GM23338 (cell line): ENCODE measurements around the gene AGFG1. TPM values are rescaled to one million over a fixed set of nuclear protein-coding genes. Genes with fewer than 3 reads are reported as not detected.
"Not testable (repeated sequence)": the region's sequence is repeated elsewhere in the genome, so short reads cannot be mapped to it uniquely, and the experiment has no call there.

Experiments used
- ATAC-seq: fragments of 200-7000 bp; cut with Tn5 transposase; 3 replicates; pipeline ENCODE4 v1.9.1; 2020
- DNase-seq: peaks from one replicate; pipeline ENCODE4 v3.0.0-alpha.2; 2015; ENCODE audit warnings: low spot score
- H2AFZ ChIP-seq: fragments of 200-600 bp; sonication (generic); 2 replicates; pipeline ENCODE4 v1.8.0; 2016; ENCODE audit warnings: antibody characterized with exemption, mild to moderate bottlenecking, moderate library complexity
- H3F3A ChIP-seq: fragments of 200-600 bp; sonication (generic); replicated peaks from 2 replicates; pipeline ENCODE4 v1.8.0; 2017; ENCODE audit warnings: antibody characterized with exemption, mixed run types, low read depth
- H3K27ac ChIP-seq: fragments of 200-600 bp; sonication (generic); 2 replicates; pipeline ENCODE4 v1.6.1; 2016; ENCODE audit warnings: low read depth
- H3K27me3 ChIP-seq: fragments of 200-600 bp; sonication (generic); 2 replicates; pipeline ENCODE4 v1.8.0; 2016; ENCODE audit warnings: mild to moderate bottlenecking, mixed run types, moderate library complexity; ENCODE audit not compliant: insufficient read depth
- H3K36me3 ChIP-seq: fragments of 200-600 bp; sonication (generic); 2 replicates; pipeline ENCODE4 v1.8.0; 2016; ENCODE audit warnings: mild to moderate bottlenecking; ENCODE audit not compliant: insufficient read depth
- H3K4me1 ChIP-seq: fragments of 200-600 bp; sonication (generic); 2 replicates; pipeline ENCODE4 v1.8.0; 2016; ENCODE audit warnings: mild to moderate bottlenecking, moderate library complexity; ENCODE audit not compliant: insufficient read depth
- H3K4me2 ChIP-seq: fragments of 200-600 bp; sonication (generic); 2 replicates; pipeline ENCODE4 v1.7.1; 2017; ENCODE audit warnings: mixed run types
- H3K4me3 ChIP-seq: fragments of 200-600 bp; sonication (generic); 2 replicates; pipeline ENCODE4 v1.6.1; 2016; ENCODE audit warnings: mixed run types
- H3K79me2 ChIP-seq: fragments of 200-600 bp; sonication (generic); replicated peaks from 2 replicates; pipeline ENCODE4 v1.8.0; 2017; ENCODE audit warnings: mild to moderate bottlenecking; ENCODE audit not compliant: insufficient read depth
- H3K9me2 ChIP-seq: fragments of 200-600 bp; sonication (generic); 2 replicates; pipeline ENCODE4 v1.8.0; 2017; ENCODE audit not compliant: insufficient read depth
- H4K20me1 ChIP-seq: fragments of 200-600 bp; sonication (generic); replicated peaks from 2 replicates; pipeline ENCODE4 v1.8.0; 2017; ENCODE audit warnings: mild to moderate bottlenecking; ENCODE audit not compliant: insufficient read depth
- H3K27ac Mint-ChIP-seq: 2 replicates; pipeline ENCODE4 v1.8.0; 2020; ENCODE audit warnings: inconsistent platforms, mild to moderate bottlenecking, moderate library complexity, mixed read lengths
- H3K27me3 Mint-ChIP-seq: 3 replicates; pipeline ENCODE4 v1.8.0; 2022; ENCODE audit warnings: low read depth, mild to moderate bottlenecking, moderate library complexity, mixed read lengths, inconsistent platforms; ENCODE audit not compliant: insufficient read depth, poor library complexity
- H3K36me3 Mint-ChIP-seq: 3 replicates; pipeline ENCODE4 v1.8.0; 2021; ENCODE audit warnings: low read depth, mild to moderate bottlenecking, inconsistent platforms, moderate library complexity, mixed read lengths
- H3K4me1 Mint-ChIP-seq: 3 replicates; pipeline ENCODE4 v1.8.0; 2020; ENCODE audit warnings: mild to moderate bottlenecking, inconsistent platforms, mixed read lengths
- H3K4me3 Mint-ChIP-seq: 3 replicates; pipeline ENCODE4 v1.8.0; 2021; ENCODE audit warnings: moderate library complexity, mild to moderate bottlenecking, inconsistent platforms, mixed read lengths
- H3K9me3 Mint-ChIP-seq: 3 replicates; pipeline ENCODE4 v1.8.0; 2020; ENCODE audit warnings: moderate library complexity, mild to moderate bottlenecking, inconsistent platforms, mixed read lengths
- CREB1 ChIP-seq: fragments of 250-450 bp; sonication (Bioruptor Pico); IDR thresholded peaks from 2 replicates; pipeline ENCODE4 v1.5.0; 2020; ENCODE audit warnings: low read depth, mild to moderate bottlenecking, moderate library complexity
- EZH2 ChIP-seq: fragments of 200-600 bp; sonication (generic); IDR thresholded peaks from one replicate; pipeline ENCODE4 v1.8.0; 2017; ENCODE audit warnings: antibody characterized with exemption, mild to moderate bottlenecking, low read depth; ENCODE audit not compliant: unreplicated experiment
- EZH2phosphoT487 ChIP-seq: fragments of 200-600 bp; sonication (generic); IDR thresholded peaks from one replicate; pipeline ENCODE4 v1.8.1; 2018; ENCODE audit warnings: antibody characterized with exemption; ENCODE audit not compliant: unreplicated experiment
- JUNB ChIP-seq: IDR thresholded peaks from one replicate; pipeline ENCODE4 v1.6.1; 2016; ENCODE audit warnings: antibody characterized with exemption; ENCODE audit not compliant: unreplicated experiment
- NANOG ChIP-seq: IDR thresholded peaks from 2 replicates; pipeline ENCODE4 v1.6.1; 2016; ENCODE audit warnings: antibody characterized with exemption, borderline replicate concordance
- POLR2AphosphoS5 ChIP-seq: IDR thresholded peaks from 2 replicates; pipeline ENCODE4 v1.6.1; 2016; ENCODE audit warnings: antibody characterized with exemption, low read depth
- ZNF331 ChIP-seq: fragments of 250-450 bp; sonication (Bioruptor Pico); IDR thresholded peaks from 2 replicates; pipeline ENCODE4 v1.5.0; 2020; ENCODE audit warnings: low read depth, mild to moderate bottlenecking, moderate library complexity
- polyA plus RNA-seq: library from polyadenylated mRNA; unstranded; fragments of >200 nt; fragmentation: Nextera tagmentation; extraction: Ambion mirVana; gene quantifications from 2 replicates; pipeline ENCODE4 v1.2.1, GENCODE V29; 2016
- total RNA-seq: library from RNA; depleted of rRNA; stranded (reverse); fragments of >200 nt; shearing (Covaris generic); gene quantifications from 2 replicates; pipeline ENCODE4 v1.2.3, GENCODE V29; 2014
- TF ChIP-seq, protein P1 (sequence below), 2 experiments: fragments of 200-600 bp in 1 of 2; sonication (generic) in 1 of 2; conservative IDR thresholded peaks; 2 replicates each; pipeline versions ENCODE4 v1.5.1 to v1.6.1; 2016 to 2017; ENCODE audit warnings: antibody characterized with exemption in 2 of 2, low read depth in 2 of 2, mild to moderate bottlenecking in 2 of 2, moderate library complexity in 1 of 2
- TF ChIP-seq, protein P2 (sequence below): IDR thresholded peaks from 2 replicates; pipeline ENCODE4 v1.6.1; 2016; ENCODE audit warnings: antibody characterized with exemption

The AGFG1 gene
- total and polyA plus RNA-seq, 2 experiments from 2014 or later = 14.5 to 113 TPM

DNA sequence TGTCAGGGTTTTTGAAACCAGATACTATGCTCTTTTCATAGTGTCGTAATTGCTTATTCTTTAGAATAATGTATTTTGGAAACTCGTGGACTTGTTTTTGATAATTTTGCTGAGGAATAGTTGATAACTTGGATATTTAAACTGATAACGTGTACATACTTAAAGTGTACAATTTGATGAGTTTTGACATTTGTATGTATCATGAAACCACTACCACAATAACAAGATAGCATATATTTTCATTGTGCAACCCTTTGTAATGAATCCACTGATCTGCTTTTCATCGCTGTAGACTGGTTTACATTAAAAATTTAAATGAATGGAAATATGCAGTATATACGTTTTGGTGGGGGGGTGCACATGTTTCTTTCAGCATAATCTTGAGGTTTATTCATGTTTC, 45.8 kb downstream of the AGFG1 start (continued):
- TF ChIP-seq, protein P1, sequence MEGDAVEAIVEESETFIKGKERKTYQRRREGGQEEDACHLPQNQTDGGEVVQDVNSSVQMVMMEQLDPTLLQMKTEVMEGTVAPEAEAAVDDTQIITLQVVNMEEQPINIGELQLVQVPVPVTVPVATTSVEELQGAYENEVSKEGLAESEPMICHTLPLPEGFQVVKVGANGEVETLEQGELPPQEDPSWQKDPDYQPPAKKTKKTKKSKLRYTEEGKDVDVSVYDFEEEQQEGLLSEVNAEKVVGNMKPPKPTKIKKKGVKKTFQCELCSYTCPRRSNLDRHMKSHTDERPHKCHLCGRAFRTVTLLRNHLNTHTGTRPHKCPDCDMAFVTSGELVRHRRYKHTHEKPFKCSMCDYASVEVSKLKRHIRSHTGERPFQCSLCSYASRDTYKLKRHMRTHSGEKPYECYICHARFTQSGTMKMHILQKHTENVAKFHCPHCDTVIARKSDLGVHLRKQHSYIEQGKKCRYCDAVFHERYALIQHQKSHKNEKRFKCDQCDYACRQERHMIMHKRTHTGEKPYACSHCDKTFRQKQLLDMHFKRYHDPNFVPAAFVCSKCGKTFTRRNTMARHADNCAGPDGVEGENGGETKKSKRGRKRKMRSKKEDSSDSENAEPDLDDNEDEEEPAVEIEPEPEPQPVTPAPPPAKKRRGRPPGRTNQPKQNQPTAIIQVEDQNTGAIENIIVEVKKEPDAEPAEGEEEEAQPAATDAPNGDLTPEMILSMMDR (conservative IDR thresholded peaks at IDR 0.05; ENCODE audit: low read depth in 2 of 2) = no peak
- TF ChIP-seq EZH2phosphoT487 (no peak), JUNB (no peak), CREB1 (no peak), EZH2 (no peak), ZNF331 (CRISPR knock-in tag) (no peak), NANOG (no peak), POLR2AphosphoS5 (no peak)
- TF ChIP-seq, protein P2, sequence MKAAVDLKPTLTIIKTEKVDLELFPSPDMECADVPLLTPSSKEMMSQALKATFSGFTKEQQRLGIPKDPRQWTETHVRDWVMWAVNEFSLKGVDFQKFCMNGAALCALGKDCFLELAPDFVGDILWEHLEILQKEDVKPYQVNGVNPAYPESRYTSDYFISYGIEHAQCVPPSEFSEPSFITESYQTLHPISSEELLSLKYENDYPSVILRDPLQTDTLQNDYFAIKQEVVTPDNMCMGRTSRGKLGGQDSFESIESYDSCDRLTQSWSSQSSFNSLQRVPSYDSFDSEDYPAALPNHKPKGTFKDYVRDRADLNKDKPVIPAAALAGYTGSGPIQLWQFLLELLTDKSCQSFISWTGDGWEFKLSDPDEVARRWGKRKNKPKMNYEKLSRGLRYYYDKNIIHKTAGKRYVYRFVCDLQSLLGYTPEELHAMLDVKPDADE = no peak

DNA sequence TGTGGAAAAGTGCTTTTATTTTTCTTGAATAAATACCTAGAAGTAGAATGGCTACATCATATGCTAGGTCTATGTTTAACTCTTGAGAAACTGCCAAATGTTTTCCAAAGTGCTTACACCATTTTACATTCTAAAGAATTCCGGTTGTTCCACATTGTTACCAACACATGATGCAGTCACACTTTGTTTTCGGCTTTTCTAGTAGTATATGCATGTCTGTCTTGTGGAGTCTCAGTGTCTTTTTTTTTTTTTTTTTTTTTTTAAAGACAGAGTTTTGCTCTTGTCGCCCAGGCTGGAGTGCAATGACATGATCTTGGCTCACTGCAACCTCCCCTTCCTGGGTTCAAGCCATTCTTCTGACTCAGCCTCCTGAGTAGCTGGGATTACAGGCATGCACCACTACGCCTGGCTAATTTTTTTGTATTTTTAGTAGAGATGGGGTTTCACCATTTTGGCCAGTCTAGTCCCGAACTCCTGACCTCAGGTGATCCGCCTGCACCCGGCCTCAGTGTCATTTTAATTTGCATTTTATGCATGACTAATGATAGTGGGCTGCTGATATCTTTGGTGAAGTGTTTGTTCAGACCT, 46.4 kb downstream of the AGFG1 start:
- not testable (repeated sequence) for H3K4me3 Mint-ChIP-seq, H3K27me3 Mint-ChIP-seq, H3K27ac Mint-ChIP-seq, H3K9me3 Mint-ChIP-seq, ATAC-seq, H3F3A ChIP-seq, H3K27me3 ChIP-seq, H2AFZ ChIP-seq, DNase-seq, H3K4me2 ChIP-seq, H3K27ac ChIP-seq, H3K36me3 ChIP-seq, H3K9me2 ChIP-seq, H3K4me3 ChIP-seq
- Mint-ChIP-seq H3K4me1 (peaks cover 37% of the 10 kb centered on the region), H3K36me3 (peaks cover 12% of the 10 kb centered on the region; the same call in 2 of the 3 replicates)
- H4K20me1 ChIP-seq = peaks cover 55% of the 10 kb centered on the region
- H3K79me2 ChIP-seq = peaks cover 100% of the 10 kb centered on the region
- peaks cover 30% of the 10 kb centered on the region for H3K4me1 ChIP-seq

DNA sequence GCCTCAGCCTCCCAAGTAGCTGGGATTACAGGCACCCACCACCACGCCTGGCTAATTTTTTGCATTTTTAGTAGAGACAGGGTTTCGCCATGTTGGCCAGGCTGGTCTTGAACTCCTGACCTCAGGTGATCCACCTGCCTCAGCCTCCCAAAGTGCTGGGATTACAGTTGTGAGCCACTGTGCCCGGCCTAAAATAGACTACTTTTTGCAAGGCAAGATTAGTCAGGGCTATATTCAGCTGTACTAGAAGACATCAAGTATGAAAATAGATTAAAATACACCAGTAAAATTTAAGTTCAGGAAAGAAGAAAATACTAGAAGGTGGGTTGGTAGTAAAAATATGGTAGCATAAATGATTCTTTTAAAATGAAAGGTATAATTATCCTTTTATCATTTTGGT, 49.2 kb downstream of the AGFG1 start:
- not testable (repeated sequence) for H3F3A ChIP-seq, H3K9me3 Mint-ChIP-seq, DNase-seq, H3K27me3 Mint-ChIP-seq, H3K4me3 ChIP-seq, H3K4me2 ChIP-seq, H2AFZ ChIP-seq, H3K36me3 ChIP-seq, H3K4me1 ChIP-seq, H3K9me2 ChIP-seq, ATAC-seq, H3K27me3 ChIP-seq, H3K27ac Mint-ChIP-seq, H3K27ac ChIP-seq, H3K4me3 Mint-ChIP-seq
- Mint-ChIP-seq H3K36me3 (peaks cover 31% of the 10 kb centered on the region; the same call in 2 of the 3 replicates), H3K4me1 (peaks cover 13% of the 10 kb centered on the region)
- Histone ChIP-seq H3K79me2 (peaks cover 88% of the 10 kb centered on the region), H4K20me1 (peaks cover 43% of the 10 kb centered on the region)
